ENCODE data around the gene HOXC11. TPM values are rescaled to one million over a fixed set of nuclear protein-coding genes. Genes with fewer than 3 reads are reported as not detected.

The HOXC11 gene
- total RNA-seq = not detected

GRCh38 chr12:53972722-53973235 is at the start of gene HOXC11:
Gene HOXC11 (plus strand): TSS chr12:53973126. CDS start chr12:53973242, 116 bp downstream.
- intact Hi-C loops (cut with DNase I, micrococcal nuclease) = loop anchor here (5.0 kb wide), 1 partner anchor 35 kb away; the partner anchor contains the start of gene HOXC13 (in 2 of the 2)
- no peaks in the 10 kb centered on the region for H3K9me3 Mint-ChIP-seq (ENCODE audit: low read depth)
- DNase-seq = no peak
- ChIA-PET CTCF (interaction anchor here (0.5 to 1.0 kb wide), 4 partner anchors 9 to 47 kb away, joined by 3 read pairs; partner anchors contain the start of gene HOXC10), POLR2A (no interaction called here)
- H3K36me3 Mint-ChIP-seq (ENCODE audit: low read depth) = no peaks in the 10 kb centered on the region
- H3K4me3 Mint-ChIP-seq = no peak within 1 kb of the TSS
- H3K27ac Mint-ChIP-seq = no peak within 1 kb of the TSS
- peaks cover 82% of the 10 kb centered on the region for H3K27me3 Mint-ChIP-seq
- peaks cover 21% of the 10 kb centered on the region for H3K4me1 Mint-ChIP-seq
- ATAC-seq = no peak

- intact Hi-C loops (cut with DNase I, micrococcal nuclease) = loop anchor here in 1 of 2 experiments (5.0 kb wide), 1 partner anchor 38 kb away; no protein-coding TSS in a partner anchor
- no peaks in the 10 kb centered on the region for H3K36me3 Mint-ChIP-seq (ENCODE audit: low read depth)
- no peaks in the 10 kb centered on the region for H3K9me3 Mint-ChIP-seq (ENCODE audit: low read depth)
- no peaks in the 10 kb centered on the region for H3K4me1 Mint-ChIP-seq
- no peak overlapping the region for H3K27ac Mint-ChIP-seq
- CTCF ChIA-PET = interaction anchor here (1.0 kb wide), 1 partner anchor 90 kb away, joined by 3 read pairs; no protein-coding TSS in a partner anchor
- peaks cover 70% of the 10 kb centered on the region for H3K27me3 Mint-ChIP-seq
- no peak for DNase-seq
- POLR2A ChIA-PET = no interaction called here
- H3K4me3 Mint-ChIP-seq = no peak overlapping the region
- no peak for ATAC-seq
Measured at GRCh38 chr12:53924521-53925405, 48.2 kb upstream of the HOXC11 start.

GRCh38 chr12:53927220-53928029 is 45.5 kb upstream of the HOXC11 start:
- ATAC-seq = no peak
- intact Hi-C loops (cut with DNase I, micrococcal nuclease) = loop anchor here in 1 of 2 experiments (5.0 kb wide), 1 partner anchor 35 kb away; no protein-coding TSS in a partner anchor
- Mint-ChIP-seq H3K27me3 (peaks cover 77% of the 10 kb centered on the region), H3K36me3 (ENCODE audit: low read depth) (no peaks in the 10 kb centered on the region), H3K4me1 (no peaks in the 10 kb centered on the region), H3K4me3 (no peak overlapping the region), H3K27ac (no peak overlapping the region), H3K9me3 (ENCODE audit: low read depth) (no peaks in the 10 kb centered on the region)
- ChIA-PET CTCF (interaction anchor here (1.0 kb wide), 1 partner anchor 289 kb away, joined by 3 read pairs; no protein-coding TSS in a partner anchor), POLR2A (no interaction called here)
- no peak for DNase-seq

GRCh38 chr12:53928054-53928835 is 44.7 kb upstream of the HOXC11 start:
- DNase-seq = no peak
- CTCF ChIA-PET = interaction anchor here (1.0 kb wide), 1 partner anchor 288 kb away, joined by 3 read pairs; no protein-coding TSS in a partner anchor
- no peaks in the 10 kb centered on the region for H3K36me3 Mint-ChIP-seq (ENCODE audit: low read depth)
- intact Hi-C loops (cut with DNase I, micrococcal nuclease) = loop anchor here in 1 of 2 experiments (5.0 kb wide), 1 partner anchor 34 kb away; no protein-coding TSS in a partner anchor
- H3K27ac Mint-ChIP-seq = no peak overlapping the region
- POLR2A ChIA-PET = interaction anchor here (0.7 kb wide), 1 partner anchor 29 kb away, joined by 3 read pairs; no protein-coding TSS in a partner anchor
- H3K4me1 Mint-ChIP-seq = no peaks in the 10 kb centered on the region
- peaks cover 77% of the 10 kb centered on the region for H3K27me3 Mint-ChIP-seq
- H3K4me3 Mint-ChIP-seq = no peak overlapping the region
- no peak for ATAC-seq
- no peaks in the 10 kb centered on the region for H3K9me3 Mint-ChIP-seq (ENCODE audit: low read depth)

GRCh38 chr12:53929527-53929926 is 43.4 kb upstream of the HOXC11 start:
- intact Hi-C loops (cut with DNase I, micrococcal nuclease) = loop anchor here in 1 of 2 experiments (5.0 kb wide), 1 partner anchor 33 kb away; no protein-coding TSS in a partner anchor
- no peaks in the 10 kb centered on the region for H3K9me3 Mint-ChIP-seq (ENCODE audit: low read depth)
- no peak overlapping the region for H3K27ac Mint-ChIP-seq
- DNase-seq (no peak), ATAC-seq (no peak)
- no peak overlapping the region for H3K4me3 Mint-ChIP-seq
- ChIA-PET POLR2A (interaction anchor here (0.6 kb wide), 1 partner anchor 262 kb away, joined by 5 read pairs; no protein-coding TSS in a partner anchor), CTCF (interaction anchor here (0.6 to 0.8 kb wide), 2 partner anchors 47 to 240 kb away, joined by 3 read pairs; no protein-coding TSS in a partner anchor)
- H3K27me3 Mint-ChIP-seq = peaks cover 83% of the 10 kb centered on the region
- no peaks in the 10 kb centered on the region for H3K4me1 Mint-ChIP-seq
- H3K36me3 Mint-ChIP-seq (ENCODE audit: low read depth) = no peaks in the 10 kb centered on the region

GRCh38 chr12:53930591-53931255 is 42.2 kb upstream of the HOXC11 start:
- Mint-ChIP-seq H3K27me3 (peaks cover 83% of the 10 kb centered on the region), H3K9me3 (ENCODE audit: low read depth) (no peaks in the 10 kb centered on the region), H3K4me3 (no peak overlapping the region), H3K36me3 (ENCODE audit: low read depth) (no peaks in the 10 kb centered on the region), H3K27ac (no peak overlapping the region), H3K4me1 (peaks cover 7% of the 10 kb centered on the region)
- intact Hi-C loops (cut with DNase I, micrococcal nuclease) = no loop called here
- ChIA-PET POLR2A (no interaction called here), CTCF (interaction anchor here (0.6 kb wide), 1 partner anchor 1129 kb away, joined by 3 read pairs; no protein-coding TSS in a partner anchor)
- no peak for ATAC-seq
- DNase-seq = no peak

GRCh38 chr12:53931844-53932581 is 40.9 kb upstream of the HOXC11 start:
- H3K27me3 Mint-ChIP-seq = peaks cover 83% of the 10 kb centered on the region

GRCh38 chr12:53932915-53933314 is 40.0 kb upstream of the HOXC11 start:
- intact Hi-C loops (cut with DNase I, micrococcal nuclease) = no loop called here
- POLR2A ChIA-PET = interaction anchor here (0.6 kb wide), 1 partner anchor 202 kb away, joined by 7 read pairs; no protein-coding TSS in a partner anchor
- DNase-seq = no peak
- H3K4me1 Mint-ChIP-seq = peaks cover 9% of the 10 kb centered on the region
- ATAC-seq = no peak
- no peak overlapping the region for H3K27ac Mint-ChIP-seq
- CTCF ChIA-PET = no interaction called here
- H3K36me3 Mint-ChIP-seq (ENCODE audit: low read depth) = no peaks in the 10 kb centered on the region
- H3K27me3 Mint-ChIP-seq = peaks cover 85% of the 10 kb centered on the region
- no peaks in the 10 kb centered on the region for H3K9me3 Mint-ChIP-seq (ENCODE audit: low read depth)
- no peak overlapping the region for H3K4me3 Mint-ChIP-seq

More at GRCh38 chr12:53931844-53932581, 40.9 kb upstream of the HOXC11 start:
- ChIA-PET CTCF (interaction anchor here (0.6 to 1.5 kb wide), 4 partner anchors 8 to 269 kb away, joined by 3 to 4 read pairs (median 3); no protein-coding TSS in a partner anchor), POLR2A (no interaction called here)
- no peak overlapping the region for H3K4me3 Mint-ChIP-seq
- no peak overlapping the region for H3K27ac Mint-ChIP-seq
- peaks cover 8% of the 10 kb centered on the region for H3K4me1 Mint-ChIP-seq
- no peak for DNase-seq
- intact Hi-C loops (cut with DNase I, micrococcal nuclease) = no loop called here
- no peaks in the 10 kb centered on the region for H3K9me3 Mint-ChIP-seq (ENCODE audit: low read depth)
- H3K36me3 Mint-ChIP-seq (ENCODE audit: low read depth) = no peaks in the 10 kb centered on the region
- no peak for ATAC-seq

GRCh38 chr12:53935383-53936341 is 37.3 kb upstream of the HOXC11 start:
- intact Hi-C loops (cut with DNase I, micrococcal nuclease) = loop anchor here (2.0 to 5.0 kb wide), 3 partner anchors 15 to 37 kb away; partner anchors contain the start of genes HOTAIR (in 2 of the 2) and HOXC11 (in 2 of the 2)
- Mint-ChIP-seq H3K4me1 (peaks cover 10% of the 10 kb centered on the region), H3K4me3 (no peak overlapping the region), H3K27ac (no peak overlapping the region), H3K9me3 (ENCODE audit: low read depth) (no peaks in the 10 kb centered on the region), H3K36me3 (ENCODE audit: low read depth) (no peaks in the 10 kb centered on the region), H3K27me3 (peaks cover 78% of the 10 kb centered on the region)
- DNase-seq = no peak
- no peak for ATAC-seq
- POLR2A ChIA-PET = no interaction called here
- CTCF ChIA-PET = interaction anchor here (0.7 to 0.8 kb wide), 2 partner anchors 72 to 99 kb away, joined by 3 to 4 read pairs; no protein-coding TSS in a partner anchor

Measured in activated CD4-positive, alpha-beta T cell treated with anti-CD3 and anti-CD28 coated beads for 36 hours (primary cell).